Measurements from ENCODE around the gene TPSG1.
"Not testable (repeated sequence)": the region's sequence is repeated elsewhere in the genome, so short reads cannot be mapped to it uniquely, and the experiment has no call there.

The TPSG1 gene

GRCh38 chr16:1256874-1257322 is 31.8 kb upstream of the TPSG1 start:
- DNase-seq (ENCODE audit: low read depth) = no peak

- not testable (repeated sequence) for DNase-seq (ENCODE audit: low read depth)
These were observed 31.3 kb upstream of the TPSG1 start for GRCh38 chr16:1256296-1256873.

- not testable (repeated sequence) for DNase-seq (ENCODE audit: low read depth)
These were observed 30.4 kb upstream of the TPSG1 start, which contains the start of gene TPSD1 for GRCh38 chr16:1255276-1256122. TPSD1 (plus strand) TSS chr16:1256069; CDS start chr16:1256281, 212 bp downstream.

GRCh38 chr16:1254821-1255220 is 29.8 kb upstream of the TPSG1 start:
- DNase-seq (ENCODE audit: low read depth) = not testable (repeated sequence)

- DNase-seq (ENCODE audit: low read depth) = not testable (repeated sequence)
These were observed 28.8 kb upstream of the TPSG1 start for GRCh38 chr16:1253701-1254364.

GRCh38 chr16:1249031-1249755 is 24.1 kb upstream of the TPSG1 start:
- not testable (repeated sequence) for DNase-seq (ENCODE audit: low read depth)

- DNase-seq (ENCODE audit: low read depth) = not testable (repeated sequence)
These were observed 23.0 kb upstream of the TPSG1 start for GRCh38 chr16:1247903-1248537.

- no peak for DNase-seq (ENCODE audit: low read depth)
These were observed 20.5 kb upstream of the TPSG1 start for GRCh38 chr16:1245452-1246020.

- DNase-seq (ENCODE audit: low read depth) = no peak
These were observed 19.8 kb upstream of the TPSG1 start for GRCh38 chr16:1244881-1245280.

GRCh38 chr16:1243907-1244850 is 19.1 kb upstream of the TPSG1 start:
- not testable (repeated sequence) for DNase-seq (ENCODE audit: low read depth)

- DNase-seq (ENCODE audit: low read depth) = not testable (repeated sequence)
These were observed 18.3 kb upstream of the TPSG1 start for GRCh38 chr16:1243363-1243762.

- DNase-seq (ENCODE audit: low read depth) = not testable (repeated sequence)
These were observed 16.0 kb upstream of the TPSG1 start for GRCh38 chr16:1241081-1241480.

- not testable (repeated sequence) for DNase-seq (ENCODE audit: low read depth)
These were observed 15.4 kb upstream of the TPSG1 start, which contains the start of gene TPSAB1 for GRCh38 chr16:1240436-1240835. TPSAB1 (plus strand) TSS chr16:1240705; CDS start chr16:1240939, 234 bp downstream.

GRCh38 chr16:1239575-1239974 is 14.5 kb upstream of the TPSG1 start:
- not testable (repeated sequence) for DNase-seq (ENCODE audit: low read depth)

GRCh38 chr16:1238909-1239308 is 13.8 kb upstream of the TPSG1 start:
- DNase-seq (ENCODE audit: low read depth) = not testable (repeated sequence)

GRCh38 chr16:1237990-1238389 is 12.9 kb upstream of the TPSG1 start:
- no peak for DNase-seq (ENCODE audit: low read depth)

GRCh38 chr16:1236659-1237058 is 11.6 kb upstream of the TPSG1 start:
- not testable (repeated sequence) for DNase-seq (ENCODE audit: low read depth)

GRCh38 chr16:1232049-1232748 is 7.1 kb upstream of the TPSG1 start:
- not testable (repeated sequence) for DNase-seq (ENCODE audit: low read depth)

- DNase-seq (ENCODE audit: low read depth) = not testable (repeated sequence)
These were observed 6.2 kb upstream of the TPSG1 start for GRCh38 chr16:1231301-1231700.
